Suprapubic skin (tissue), 4 donors: ENCODE results near the gene CCDC144A. TPM values are rescaled to one million over a fixed set of nuclear protein-coding genes. Genes with fewer than 3 reads are reported as not detected.
"Not testable (repeated sequence)": the region's sequence is repeated elsewhere in the genome, so short reads cannot be mapped to it uniquely, and the experiment has no call there.

Experiments
- DNase-seq, 2 donors: peaks; one replicate each; pipeline ENCODE4 v3.0.0-alpha.2; 2019; ENCODE audit warnings: low spot score in 2 of 2
- H3K27ac ChIP-seq: fragments of 200-600 bp; sonication (generic); one replicate; pipeline ENCODE4 v1.5.1; 2019
- H3K27me3 ChIP-seq: fragments of 200-600 bp; sonication (generic); one replicate; pipeline ENCODE4 v1.5.1; 2019
- H3K36me3 ChIP-seq: fragments of 200-600 bp; sonication (generic); one replicate; pipeline ENCODE4 v1.5.1; 2019
- H3K4me1 ChIP-seq: fragments of 200-600 bp; sonication (generic); one replicate; pipeline ENCODE4 v1.5.1; 2019
- H3K4me3 ChIP-seq: fragments of 200-600 bp; sonication (generic); one replicate; pipeline ENCODE4 v1.5.1; 2019; ENCODE audit warnings: mild to moderate bottlenecking
- H3K9me3 ChIP-seq: fragments of 200-600 bp; sonication (generic); one replicate; pipeline ENCODE4 v1.5.1; 2019
- WGBS: methylation state at CpG from one replicate; pipeline ENCODE4 v1.1.5; 2018; 5-methylcytosine and 5-hydroxymethylcytosine counted together
- total RNA-seq, 4 donors: library from RNA; depleted of rRNA; stranded (reverse); fragments of >200 nt; gene quantifications; one replicate each; pipeline ENCODE4 v1.1.0, GENCODE V29; 2016
- TF ChIP-seq, protein P1 (sequence below), 2 donors: fragments of 200-600 bp in 1 of 2; fragments of 450-650 bp in 1 of 2; sonication (generic) in 1 of 2; IDR thresholded peaks; one replicate each; pipeline ENCODE4 v1.5.1; 2016 to 2019; ENCODE audit warnings: antibody characterized with exemption in 2 of 2, mild to moderate bottlenecking in 1 of 2, moderate library complexity in 1 of 2

CCDC144A gene
- total RNA-seq, 4 donors from 2014 or later = 1.2 to 6.2 (median 2.6) TPM

- H3K27ac ChIP-seq, DNase-seq, H3K36me3 ChIP-seq, H3K9me3 ChIP-seq, H3K4me1 ChIP-seq, H3K4me3 ChIP-seq: not testable (repeated sequence)
- peaks cover 22% of the 10 kb centered on the region for H3K27me3 ChIP-seq
- whole genome bisulfite sequencing = 27% methylated on average over 20 of the region's 25 CpGs
Measured at GRCh38 chr17:16745492-16746203, 55.6 kb downstream of the CCDC144A start.

DNA sequence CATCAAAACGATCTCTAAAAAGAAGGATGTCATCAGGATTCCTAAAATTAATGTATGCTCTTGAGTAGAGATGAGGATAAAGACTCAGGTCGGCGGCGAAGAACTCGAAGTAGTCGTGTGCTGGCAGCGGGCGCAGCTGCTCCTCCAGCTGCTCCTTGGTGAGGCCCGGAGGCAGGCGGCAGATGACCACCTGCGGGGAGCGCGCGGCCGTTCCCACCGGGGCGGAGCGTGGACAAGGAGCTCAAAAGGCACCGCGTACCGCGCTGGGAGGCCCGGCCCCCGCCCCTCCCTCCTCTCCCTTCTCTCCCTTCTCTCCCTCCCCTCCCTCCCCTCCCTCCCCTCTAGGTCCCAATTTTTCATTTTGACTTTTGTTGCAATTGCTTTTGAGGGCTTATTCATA lies 56.5 kb downstream of the CCDC144A start:
- WGBS = 14% methylated on average over 15 of the region's 24 CpGs
- peaks cover 22% of the 10 kb centered on the region for H3K27me3 ChIP-seq
- not testable (repeated sequence) for H3K36me3 ChIP-seq, H3K4me1 ChIP-seq, H3K9me3 ChIP-seq, H3K4me3 ChIP-seq, DNase-seq, H3K27ac ChIP-seq

DNA sequence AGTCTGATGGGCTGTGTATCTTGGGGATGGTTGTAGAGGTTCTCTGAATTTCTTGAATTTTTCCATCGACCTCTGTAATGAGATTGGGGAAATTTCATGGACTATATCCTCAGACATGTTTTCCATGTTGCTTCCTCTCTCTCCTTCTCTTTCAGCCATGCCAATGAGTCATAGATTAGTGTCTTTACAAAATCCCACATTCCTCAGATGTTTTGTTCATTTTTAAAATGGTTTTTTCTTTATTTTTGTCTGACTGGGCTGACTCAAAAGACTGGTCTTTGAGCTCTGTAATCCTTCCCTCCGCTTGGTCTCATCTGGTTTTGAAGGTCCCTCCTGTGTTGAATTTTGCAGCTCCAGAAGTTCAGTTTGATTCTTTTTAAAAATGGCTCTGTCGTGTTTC lies 60.5 kb downstream of the CCDC144A start:
- not testable (repeated sequence) for H3K4me3 ChIP-seq, H3K4me1 ChIP-seq, H3K27ac ChIP-seq, H3K9me3 ChIP-seq, H3K36me3 ChIP-seq, DNase-seq
- 58% methylated on average over 2 of the region's 3 CpGs for WGBS
- H3K27me3 ChIP-seq = peaks cover 17% of the 10 kb centered on the region

- H3K4me1 ChIP-seq, H3K9me3 ChIP-seq, H3K36me3 ChIP-seq, H3K4me3 ChIP-seq, H3K27ac ChIP-seq, DNase-seq: not testable (repeated sequence)
- H3K27me3 ChIP-seq = peaks cover 11% of the 10 kb centered on the region
- TF ChIP-seq, protein P1, sequence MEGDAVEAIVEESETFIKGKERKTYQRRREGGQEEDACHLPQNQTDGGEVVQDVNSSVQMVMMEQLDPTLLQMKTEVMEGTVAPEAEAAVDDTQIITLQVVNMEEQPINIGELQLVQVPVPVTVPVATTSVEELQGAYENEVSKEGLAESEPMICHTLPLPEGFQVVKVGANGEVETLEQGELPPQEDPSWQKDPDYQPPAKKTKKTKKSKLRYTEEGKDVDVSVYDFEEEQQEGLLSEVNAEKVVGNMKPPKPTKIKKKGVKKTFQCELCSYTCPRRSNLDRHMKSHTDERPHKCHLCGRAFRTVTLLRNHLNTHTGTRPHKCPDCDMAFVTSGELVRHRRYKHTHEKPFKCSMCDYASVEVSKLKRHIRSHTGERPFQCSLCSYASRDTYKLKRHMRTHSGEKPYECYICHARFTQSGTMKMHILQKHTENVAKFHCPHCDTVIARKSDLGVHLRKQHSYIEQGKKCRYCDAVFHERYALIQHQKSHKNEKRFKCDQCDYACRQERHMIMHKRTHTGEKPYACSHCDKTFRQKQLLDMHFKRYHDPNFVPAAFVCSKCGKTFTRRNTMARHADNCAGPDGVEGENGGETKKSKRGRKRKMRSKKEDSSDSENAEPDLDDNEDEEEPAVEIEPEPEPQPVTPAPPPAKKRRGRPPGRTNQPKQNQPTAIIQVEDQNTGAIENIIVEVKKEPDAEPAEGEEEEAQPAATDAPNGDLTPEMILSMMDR (IDR thresholded peaks at IDR 0.05) = peak in 1 of 2 donors; percentile 47
- WGBS = 0% methylated on average over 3 of the region's 10 CpGs
Measured at GRCh38 chr17:16751224-16751923, 61.3 kb downstream of the CCDC144A start.

GRCh38 chr17:16751924-16752287 lies 61.9 kb downstream of the CCDC144A start:
- H3K27ac ChIP-seq = not testable (repeated sequence)
- WGBS = 100% methylated on average over 2 of the region's 10 CpGs

GRCh38 chr17:16757520-16757919 lies 67.5 kb downstream of the CCDC144A start:
- not testable (repeated sequence) for H3K27me3 ChIP-seq, H3K4me1 ChIP-seq, H3K36me3 ChIP-seq, H3K4me3 ChIP-seq, H3K27ac ChIP-seq, DNase-seq, H3K9me3 ChIP-seq
- no CpG with 5 or more reads among the region's 3 CpGs for WGBS

More at GRCh38 chr17:16751924-16752287, 61.9 kb downstream of the CCDC144A start:
- H3K27me3 ChIP-seq, H3K4me3 ChIP-seq, H3K36me3 ChIP-seq, DNase-seq, H3K9me3 ChIP-seq, H3K4me1 ChIP-seq: not testable (repeated sequence)

DNA sequence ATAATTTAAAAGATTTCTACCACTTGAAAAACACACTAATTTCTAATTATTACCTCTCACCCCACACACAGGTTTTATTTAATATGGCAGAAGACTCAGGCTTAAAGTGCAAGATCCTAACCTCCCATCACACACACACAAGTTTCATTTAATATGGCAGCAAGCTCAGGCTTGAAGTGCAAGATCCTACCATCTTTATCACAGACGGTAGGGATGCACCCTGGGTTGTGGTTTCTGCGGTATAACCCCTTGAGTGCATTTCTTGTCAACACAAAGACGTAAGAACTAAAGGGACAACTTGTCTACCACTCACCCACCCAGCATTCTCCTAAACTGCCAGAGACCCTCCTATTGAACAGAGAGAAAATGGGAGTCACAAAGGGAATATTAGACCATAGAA lies 68.1 kb downstream of the CCDC144A start:
- 72% methylated on average over 3 of the region's 3 CpGs for WGBS
- DNase-seq, H3K27ac ChIP-seq, H3K36me3 ChIP-seq, H3K4me3 ChIP-seq, H3K4me1 ChIP-seq, H3K9me3 ChIP-seq, H3K27me3 ChIP-seq: not testable (repeated sequence)

DNA sequence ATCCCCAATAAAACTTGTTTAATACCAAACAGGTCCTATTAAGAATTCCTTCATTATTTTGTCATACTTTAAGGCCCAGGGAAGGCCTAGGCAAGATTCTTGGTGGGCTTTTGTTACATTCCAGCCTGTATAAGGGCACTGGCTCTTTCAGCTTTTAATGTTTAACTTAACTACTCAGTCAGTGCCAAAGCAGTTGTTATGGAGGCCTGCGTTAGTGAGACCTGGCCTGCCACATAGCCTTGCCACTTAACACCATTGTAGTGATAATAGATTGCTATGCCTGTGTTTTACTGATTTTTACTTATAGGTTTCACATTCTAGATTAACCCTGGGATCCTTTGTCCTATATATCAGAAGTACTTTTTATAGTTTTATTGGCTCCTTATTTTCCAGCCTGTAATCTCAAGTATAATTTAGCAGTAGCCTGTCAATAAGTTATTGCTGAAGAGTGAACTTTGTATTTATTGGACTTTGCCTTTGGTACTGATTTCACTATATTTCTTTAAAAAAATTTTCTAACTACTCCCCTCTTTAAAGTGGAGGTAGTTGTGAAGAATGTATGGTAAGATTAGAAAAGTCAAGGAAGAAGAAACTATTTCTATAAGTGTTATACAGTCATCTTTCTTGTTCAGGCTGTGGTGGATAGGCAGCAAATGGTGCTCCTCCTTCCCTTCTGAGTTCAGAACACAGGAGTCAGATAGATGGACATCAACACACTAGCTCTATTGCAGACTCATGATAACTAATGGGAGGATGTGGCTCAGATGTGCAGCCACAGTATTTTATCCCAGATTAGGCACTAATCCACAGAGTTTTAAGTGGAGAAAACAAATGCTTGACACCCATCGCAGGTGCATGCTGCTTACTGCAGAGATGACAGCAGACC lies 78.5 kb downstream of the CCDC144A start:
- H3K4me3 ChIP-seq, H3K27me3 ChIP-seq, H3K27ac ChIP-seq, H3K9me3 ChIP-seq, DNase-seq, H3K36me3 ChIP-seq, H3K4me1 ChIP-seq: not testable (repeated sequence)
- WGBS = 100% methylated on average over 1 of the region's 2 CpGs

GRCh38 chr17:16772394-16773145 lies 82.5 kb downstream of the CCDC144A start:
- DNase-seq, H3K27me3 ChIP-seq, H3K27ac ChIP-seq, H3K36me3 ChIP-seq, H3K9me3 ChIP-seq, H3K4me1 ChIP-seq, H3K4me3 ChIP-seq: not testable (repeated sequence)
- no CpG with 5 or more reads among the region's 4 CpGs for WGBS

DNA sequence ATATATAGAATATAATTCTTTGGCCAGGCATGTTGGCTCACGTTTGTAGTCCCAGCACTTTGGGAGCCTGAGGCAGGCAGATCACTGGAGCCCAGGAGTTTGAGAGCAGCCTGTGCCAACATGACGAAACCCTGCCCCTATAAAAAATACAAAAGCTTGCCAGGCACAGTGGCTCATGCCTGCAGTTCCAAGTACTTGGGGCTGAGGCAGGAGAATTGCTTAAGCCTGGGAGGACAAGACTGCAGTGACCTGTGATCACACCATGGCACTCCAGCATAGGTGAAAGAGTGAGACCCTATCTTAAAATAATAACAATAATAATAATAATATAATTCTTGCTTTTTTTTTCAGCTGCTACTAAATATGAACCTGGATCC lies 83.1 kb downstream of the CCDC144A start:
- not testable (repeated sequence) for DNase-seq, H3K27ac ChIP-seq
- 20% methylated on average over 1 of the region's 2 CpGs for WGBS

GRCh38 chr17:16787851-16788250 lies 97.8 kb downstream of the CCDC144A start:
- H3K4me3 ChIP-seq, H3K4me1 ChIP-seq, DNase-seq, H3K36me3 ChIP-seq, H3K27ac ChIP-seq, H3K27me3 ChIP-seq, H3K9me3 ChIP-seq: not testable (repeated sequence)
- no CpG with 5 or more reads among the region's 5 CpGs for WGBS

More for the DNA sequence above, 83.1 kb downstream of the CCDC144A start:
- not testable (repeated sequence) for H3K27me3 ChIP-seq, H3K4me1 ChIP-seq, H3K9me3 ChIP-seq, H3K4me3 ChIP-seq, H3K36me3 ChIP-seq

- DNase-seq, H3K4me3 ChIP-seq, H3K27me3 ChIP-seq, H3K36me3 ChIP-seq, H3K27ac ChIP-seq, H3K9me3 ChIP-seq, H3K4me1 ChIP-seq: not testable (repeated sequence)
- no CpG with 5 or more reads among the region's 11 CpGs for WGBS
Measured at GRCh38 chr17:16788889-16789536, 99.0 kb downstream of the CCDC144A start.
